ENCODE data around the gene KCMF1.

- TF ChIP-seq CTCF (IDR thresholded peaks at IDR 0.05) (no peak), EZH2 (IDR thresholded peaks at IDR 0.05; ENCODE audit: borderline replicate concordance, insufficient read depth, low read depth, low read length, poor library complexity, severe bottlenecking) (no peak)
These were observed 28.8 kb upstream of the KCMF1 start for GRCh38 chr2:84942166-84942565.
